ENCODE data around the gene SLC13A3.
A peak's percentile ranks its signal among the peaks of the same experiment; 100 is the strongest.

Gene SLC13A3

DNA sequence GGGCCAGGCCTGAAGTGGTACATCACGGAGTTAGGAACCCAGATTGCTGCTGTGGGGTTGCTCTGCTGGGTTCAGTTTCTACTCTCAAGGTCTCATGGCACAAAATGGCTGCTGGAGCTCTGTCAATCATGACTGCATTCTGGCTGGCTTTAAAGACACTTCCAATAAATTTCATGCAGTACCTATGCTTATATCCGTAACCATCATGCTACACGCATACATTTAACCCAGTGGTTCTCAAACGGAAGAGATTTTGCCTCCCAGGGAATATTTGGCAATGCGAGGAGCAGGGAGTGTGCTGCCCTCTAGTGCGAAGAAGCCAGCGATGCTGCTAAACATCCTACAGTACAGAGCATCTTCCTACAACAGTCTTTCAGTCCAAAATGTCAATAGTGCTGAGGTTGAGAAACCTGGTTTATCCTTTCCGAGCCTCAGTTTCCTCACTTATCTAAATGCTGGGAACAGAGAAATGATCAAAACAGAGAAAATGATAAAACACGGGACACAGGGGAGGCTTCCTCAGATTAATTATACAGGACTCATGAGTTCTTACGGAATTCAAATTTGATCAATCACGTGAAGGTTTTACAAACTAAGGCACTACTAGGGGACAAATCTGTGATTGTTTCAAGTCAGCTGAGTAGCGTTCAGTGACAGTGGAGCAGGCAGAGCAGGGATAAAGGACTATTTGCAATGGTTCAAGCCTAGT lies 48.5 kb upstream of the SLC13A3 start:
- H3K4ac ChIP-seq (ENCODE audit: low read length) = no peak overlapping the region
- no peak overlapping the region for H3K4me2 ChIP-seq (ENCODE audit: insufficient read depth, low read length, poor library complexity, severe bottlenecking)
- no peak for DNase-seq (ENCODE audit: low spot score)
- no peaks in the 10 kb centered on the region for H3K27me3 ChIP-seq (ENCODE audit: control insufficient read depth in 3 of 3, insufficient read depth in 3 of 3, low read depth in 1 of 3, low read length in 3 of 3)
- no peak overlapping the region for H2BK15ac ChIP-seq (ENCODE audit: low read length)
- no peak overlapping the region for H3K14ac ChIP-seq (ENCODE audit: low read length)
- H2BK120ac ChIP-seq (ENCODE audit: low read depth, low read length) = no peak overlapping the region
- no peak overlapping the region for H2AK5ac ChIP-seq (ENCODE audit: low read depth, low read length)
- H2BK5ac ChIP-seq (ENCODE audit: low read length) = no peak overlapping the region
- H4K91ac ChIP-seq (ENCODE audit: low read depth, low read length, poor library complexity) = no peak overlapping the region
- H3K4me1 ChIP-seq (ENCODE audit: control insufficient read depth in 2 of 2, insufficient read depth in 1 of 2, low read depth in 1 of 2, low read length in 2 of 2) = peaks cover 7 to 28% of the 10 kb centered on the region in 2 donors
- H3K9me3 ChIP-seq (replicated peaks in 1 of 2; ENCODE audit: control insufficient read depth in 2 of 2, insufficient read depth in 1 of 2, low read depth in 1 of 2, low read length in 2 of 2) = peaks cover 0 to 5% of the 10 kb centered on the region in 2 donors
- no peak overlapping the region for H3K27ac ChIP-seq (replicated peaks; ENCODE audit: low read length)
- no peak overlapping the region for H2AFZ ChIP-seq (ENCODE audit: low read length)
- H3K4me3 ChIP-seq (ENCODE audit: low read length in 2 of 2) = no peak overlapping the region
- WGBS, 2 donors (ENCODE audit: extremely low coverage in 2 of 2, insufficient read length in 2 of 2, insufficient replicate concordance in 1 of 2) = no CpG with 5 or more reads among the region's 12 CpGs
- no peak overlapping the region for H3K18ac ChIP-seq (ENCODE audit: low read length)
- no peak overlapping the region for H3K23ac ChIP-seq (ENCODE audit: low read depth, low read length, poor library complexity)
- H4K8ac ChIP-seq (ENCODE audit: low read depth, low read length) = no peak overlapping the region
- H2BK12ac ChIP-seq (ENCODE audit: low read length) = no peak overlapping the region
- H3K79me1 ChIP-seq (ENCODE audit: low read depth, low read length) = no peaks in the 10 kb centered on the region
- H3K9ac ChIP-seq (ENCODE audit: low read depth, low read length, poor library complexity) = no peak overlapping the region
- no peaks in the 10 kb centered on the region for H3K36me3 ChIP-seq (replicated peaks in 1 of 2; ENCODE audit: control insufficient read depth in 2 of 2, insufficient read depth in 2 of 2, low read length in 2 of 2)

DNA sequence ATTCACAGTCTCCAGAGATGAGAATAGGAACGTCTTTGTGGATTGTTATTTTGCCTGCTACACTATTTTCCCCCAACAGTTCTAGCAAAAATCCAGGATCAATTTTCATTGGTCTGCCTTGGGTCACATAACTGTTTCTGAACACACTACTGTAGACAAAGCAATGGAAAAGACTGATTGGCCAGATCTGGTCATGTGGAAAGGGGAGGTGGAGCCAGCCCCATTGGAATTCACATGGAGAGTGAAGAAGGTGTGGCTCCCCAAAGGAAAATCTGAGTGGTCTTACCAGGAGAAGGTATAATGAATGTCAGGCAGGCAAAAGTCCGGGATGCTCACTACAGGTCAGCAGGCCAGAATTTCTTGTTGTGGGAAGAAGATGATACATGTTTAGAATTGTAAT lies 47.5 kb upstream of the SLC13A3 start:
- no peak overlapping the region for H3K9ac ChIP-seq (ENCODE audit: low read depth, low read length, poor library complexity)
- no peak overlapping the region for H3K4me2 ChIP-seq (ENCODE audit: insufficient read depth, low read length, poor library complexity, severe bottlenecking)
- no peak overlapping the region for H2BK15ac ChIP-seq (ENCODE audit: low read length)
- H4K8ac ChIP-seq (ENCODE audit: low read depth, low read length) = no peak overlapping the region
- H3K14ac ChIP-seq (ENCODE audit: low read length) = no peak overlapping the region
- H3K79me1 ChIP-seq (ENCODE audit: low read depth, low read length) = no peaks in the 10 kb centered on the region
- no peak overlapping the region for H3K27ac ChIP-seq (replicated peaks; ENCODE audit: low read length)
- no peaks in the 10 kb centered on the region for H3K27me3 ChIP-seq (ENCODE audit: control insufficient read depth in 3 of 3, insufficient read depth in 3 of 3, low read depth in 1 of 3, low read length in 3 of 3)
- H2AFZ ChIP-seq (ENCODE audit: low read length) = no peak overlapping the region
- no CpG with 5 or more reads among the region's 2 CpGs for WGBS, 2 donors (ENCODE audit: extremely low coverage in 2 of 2, insufficient read length in 2 of 2, insufficient replicate concordance in 1 of 2)
- no peak overlapping the region for H2BK120ac ChIP-seq (ENCODE audit: low read depth, low read length)
- H2AK5ac ChIP-seq (ENCODE audit: low read depth, low read length) = no peak overlapping the region
- no peak overlapping the region for H3K18ac ChIP-seq (ENCODE audit: low read length)
- no peak overlapping the region for H2BK5ac ChIP-seq (ENCODE audit: low read length)
- no peak overlapping the region for H3K4ac ChIP-seq (ENCODE audit: low read length)
- H4K91ac ChIP-seq (ENCODE audit: low read depth, low read length, poor library complexity) = no peak overlapping the region
- no peak overlapping the region for H3K23ac ChIP-seq (ENCODE audit: low read depth, low read length, poor library complexity)
- peaks cover 0 to 5% of the 10 kb centered on the region in 2 donors for H3K9me3 ChIP-seq (replicated peaks in 1 of 2; ENCODE audit: control insufficient read depth in 2 of 2, insufficient read depth in 1 of 2, low read depth in 1 of 2, low read length in 2 of 2)
- H3K4me1 ChIP-seq (ENCODE audit: control insufficient read depth in 2 of 2, insufficient read depth in 1 of 2, low read depth in 1 of 2, low read length in 2 of 2) = peaks cover 4 to 32% of the 10 kb centered on the region in 2 donors
- DNase-seq (ENCODE audit: low spot score) = no peak
- no peak overlapping the region for H3K4me3 ChIP-seq (ENCODE audit: low read length in 2 of 2)
- no peak overlapping the region for H2BK12ac ChIP-seq (ENCODE audit: low read length)
- H3K36me3 ChIP-seq (replicated peaks in 1 of 2; ENCODE audit: control insufficient read depth in 2 of 2, insufficient read depth in 2 of 2, low read length in 2 of 2) = no peaks in the 10 kb centered on the region

DNA sequence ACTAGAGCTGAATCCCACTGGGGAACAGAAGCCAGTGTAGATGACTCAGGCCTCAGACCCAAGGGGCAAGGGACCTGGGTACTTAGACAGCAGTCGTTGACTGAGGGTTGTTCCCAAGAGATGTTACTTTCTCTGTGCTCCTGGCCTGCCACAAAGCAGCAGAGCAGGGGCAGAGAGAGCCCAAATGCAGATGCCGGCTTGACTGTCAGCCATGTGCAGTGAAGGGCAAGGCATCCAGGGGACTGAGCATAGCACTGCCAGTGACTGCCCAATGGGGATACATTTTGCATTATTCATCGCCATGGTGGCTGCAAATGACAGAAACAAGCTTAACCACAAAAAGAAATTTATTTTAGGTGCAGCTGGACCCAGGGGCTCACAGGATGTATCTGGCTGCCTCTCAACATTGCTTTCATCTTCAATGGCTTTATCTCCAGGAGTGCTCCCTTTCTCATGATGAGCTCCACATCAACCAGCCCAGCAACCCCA lies 45.6 kb upstream of the SLC13A3 start:
- Histone ChIP-seq H2BK15ac (ENCODE audit: low read length) (peak overlapping the region; percentile 27), H3K4ac (ENCODE audit: low read length) (no peak overlapping the region), H3K27me3 (ENCODE audit: control insufficient read depth in 3 of 3, insufficient read depth in 3 of 3, low read depth in 1 of 3, low read length in 3 of 3) (no peaks in the 10 kb centered on the region), H3K79me1 (ENCODE audit: low read depth, low read length) (no peaks in the 10 kb centered on the region), H3K4me1 (ENCODE audit: control insufficient read depth in 2 of 2, insufficient read depth in 1 of 2, low read depth in 1 of 2, low read length in 2 of 2) (peaks cover 4 to 32% of the 10 kb centered on the region in 2 donors), H3K36me3 (replicated peaks in 1 of 2; ENCODE audit: control insufficient read depth in 2 of 2, insufficient read depth in 2 of 2, low read length in 2 of 2) (no peaks in the 10 kb centered on the region), H2BK12ac (ENCODE audit: low read length) (no peak overlapping the region), H3K4me2 (ENCODE audit: insufficient read depth, low read length, poor library complexity, severe bottlenecking) (no peak overlapping the region), H2AK5ac (ENCODE audit: low read depth, low read length) (peak overlapping the region; percentile 54), H3K9ac (ENCODE audit: low read depth, low read length, poor library complexity) (no peak overlapping the region), H2AFZ (ENCODE audit: low read length) (peak overlapping the region; percentile 14), H3K4me3 (ENCODE audit: low read length in 2 of 2) (no peak overlapping the region), H2BK5ac (ENCODE audit: low read length) (no peak overlapping the region), H3K18ac (ENCODE audit: low read length) (no peak overlapping the region), H3K14ac (ENCODE audit: low read length) (no peak overlapping the region), H4K8ac (ENCODE audit: low read depth, low read length) (no peak overlapping the region), H2BK120ac (ENCODE audit: low read depth, low read length) (no peak overlapping the region), H3K23ac (ENCODE audit: low read depth, low read length, poor library complexity) (no peak overlapping the region), H3K9me3 (replicated peaks in 1 of 2; ENCODE audit: control insufficient read depth in 2 of 2, insufficient read depth in 1 of 2, low read depth in 1 of 2, low read length in 2 of 2) (peaks cover 0 to 5% of the 10 kb centered on the region in 2 donors), H3K27ac (replicated peaks; ENCODE audit: low read length) (no peak overlapping the region), H4K91ac (ENCODE audit: low read depth, low read length, poor library complexity) (no peak overlapping the region)
- WGBS, 2 donors (ENCODE audit: extremely low coverage in 2 of 2, insufficient read length in 2 of 2, insufficient replicate concordance in 1 of 2) = no CpG with 5 or more reads among the region's 3 CpGs
- DNase-seq (ENCODE audit: low spot score) = no peak

DNA sequence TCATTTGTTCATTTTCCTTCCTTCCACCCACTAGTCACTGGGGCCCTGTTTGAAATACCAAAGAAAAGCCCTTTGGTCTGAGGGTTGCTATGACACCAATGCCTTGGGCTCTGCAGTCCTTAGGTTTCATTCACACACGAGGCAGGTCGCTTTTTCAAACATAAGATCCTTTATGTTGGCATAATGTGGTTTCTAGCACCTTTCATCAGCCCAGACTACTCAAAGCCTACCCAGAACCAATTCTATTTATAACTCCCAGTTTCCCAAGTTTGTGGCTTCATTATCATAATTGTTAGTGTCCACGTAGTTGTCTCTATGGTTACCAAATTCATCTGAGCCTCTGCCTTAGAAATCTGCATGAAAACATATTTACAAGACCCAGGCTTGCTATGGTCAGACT lies 44.6 kb upstream of the SLC13A3 start:
- Histone ChIP-seq H3K27me3 (ENCODE audit: control insufficient read depth in 3 of 3, insufficient read depth in 3 of 3, low read depth in 1 of 3, low read length in 3 of 3) (no peaks in the 10 kb centered on the region), H3K4me1 (ENCODE audit: control insufficient read depth in 2 of 2, insufficient read depth in 1 of 2, low read depth in 1 of 2, low read length in 2 of 2) (peaks cover 4 to 32% of the 10 kb centered on the region in 2 donors), H3K79me1 (ENCODE audit: low read depth, low read length) (no peaks in the 10 kb centered on the region), H3K23ac (ENCODE audit: low read depth, low read length, poor library complexity) (no peak overlapping the region), H2BK5ac (ENCODE audit: low read length) (no peak overlapping the region), H4K91ac (ENCODE audit: low read depth, low read length, poor library complexity) (no peak overlapping the region), H3K4me3 (ENCODE audit: low read length in 2 of 2) (no peak overlapping the region), H2BK12ac (ENCODE audit: low read length) (no peak overlapping the region), H2BK15ac (ENCODE audit: low read length) (no peak overlapping the region), H3K4ac (ENCODE audit: low read length) (no peak overlapping the region), H4K8ac (ENCODE audit: low read depth, low read length) (no peak overlapping the region), H3K27ac (replicated peaks; ENCODE audit: low read length) (no peak overlapping the region), H3K4me2 (ENCODE audit: insufficient read depth, low read length, poor library complexity, severe bottlenecking) (no peak overlapping the region), H3K9me3 (replicated peaks in 1 of 2; ENCODE audit: control insufficient read depth in 2 of 2, insufficient read depth in 1 of 2, low read depth in 1 of 2, low read length in 2 of 2) (peaks cover 0 to 5% of the 10 kb centered on the region in 2 donors), H2AK5ac (ENCODE audit: low read depth, low read length) (no peak overlapping the region), H3K9ac (ENCODE audit: low read depth, low read length, poor library complexity) (no peak overlapping the region), H2AFZ (ENCODE audit: low read length) (peak overlapping the region; percentile 0), H3K14ac (ENCODE audit: low read length) (no peak overlapping the region), H3K18ac (ENCODE audit: low read length) (no peak overlapping the region), H2BK120ac (ENCODE audit: low read depth, low read length) (no peak overlapping the region), H3K36me3 (replicated peaks in 1 of 2; ENCODE audit: control insufficient read depth in 2 of 2, insufficient read depth in 2 of 2, low read length in 2 of 2) (no peaks in the 10 kb centered on the region)
- no peak for DNase-seq (ENCODE audit: low spot score)
- WGBS, 2 donors (ENCODE audit: extremely low coverage in 2 of 2, insufficient read length in 2 of 2, insufficient replicate concordance in 1 of 2) = no CpG with 5 or more reads among the region's 3 CpGs

All from neuronal stem cell (in vitro differentiated cells).